ENCODE data around the gene MAPKAPK5.

- no peak for TF ChIP-seq EP300 (IDR thresholded peaks at IDR 0.05)
- no peak for TF ChIP-seq CTCF (IDR thresholded peaks at IDR 0.05)
These were observed 28.2 kb downstream of the MAPKAPK5 start for GRCh38 chr12:111870216-111870615.

Measured in gastroesophageal sphincter (tissue), 3 donors.